ENCODE results near the gene ULK4.
"Not testable (repeated sequence)": the region's sequence is repeated elsewhere in the genome, so short reads cannot be mapped to it uniquely, and the experiment has no call there.

The ULK4 gene

GRCh38 chr3:41295740-41296139 lies 666.2 kb downstream of the ULK4 start:
- FAIRE-seq, result no peak

- no peak for FAIRE-seq
These were observed 668.7 kb downstream of the ULK4 start for GRCh38 chr3:41293169-41293681.

- FAIRE-seq, result no peak
These were observed 671.2 kb downstream of the ULK4 start for GRCh38 chr3:41290736-41291135.

GRCh38 chr3:41290306-41290705 lies 671.6 kb downstream of the ULK4 start:
- FAIRE-seq, result no peak

GRCh38 chr3:41288785-41289184 lies 673.1 kb downstream of the ULK4 start:
- FAIRE-seq, result no peak

- FAIRE-seq, result no peak
These were observed 675.6 kb downstream of the ULK4 start for GRCh38 chr3:41286305-41286704.

- FAIRE-seq, result not testable (repeated sequence)
These were observed 677.0 kb downstream of the ULK4 start for GRCh38 chr3:41284934-41285333.

GRCh38 chr3:41277790-41278465 lies 684.0 kb downstream of the ULK4 start:
- no peak for FAIRE-seq

GRCh38 chr3:41276191-41276590 lies 685.7 kb downstream of the ULK4 start:
- FAIRE-seq, result no peak

- no peak for FAIRE-seq
These were observed 686.8 kb downstream of the ULK4 start for GRCh38 chr3:41274944-41275668.

- no peak for FAIRE-seq
These were observed 689.2 kb downstream of the ULK4 start for GRCh38 chr3:41272667-41273066.

- no peak for FAIRE-seq
These were observed 693.8 kb downstream of the ULK4 start for GRCh38 chr3:41267975-41268640.

- no peak for FAIRE-seq
These were observed 696.1 kb downstream of the ULK4 start for GRCh38 chr3:41265823-41266273.

GRCh38 chr3:41265011-41265545 lies 696.8 kb downstream of the ULK4 start:
- FAIRE-seq, result no peak

- FAIRE-seq, result no peak
These were observed 701.8 kb downstream of the ULK4 start for GRCh38 chr3:41260063-41260450.

GRCh38 chr3:41259449-41260062 lies 702.3 kb downstream of the ULK4 start:
- FAIRE-seq, result no peak

- FAIRE-seq, result no peak
These were observed 703.6 kb downstream of the ULK4 start for GRCh38 chr3:41258239-41258800.

GRCh38 chr3:41251593-41251992 lies 710.3 kb downstream of the ULK4 start:
- no peak for FAIRE-seq

GRCh38 chr3:41250825-41251224 lies 711.1 kb downstream of the ULK4 start:
- no peak for FAIRE-seq

- no peak for FAIRE-seq
These were observed 712.6 kb downstream of the ULK4 start for GRCh38 chr3:41249318-41249717.

- no peak for FAIRE-seq
These were observed 713.4 kb downstream of the ULK4 start for GRCh38 chr3:41248525-41248924.

All from endometrium (tissue), 2 donors.